Cardiac muscle cell (in vitro differentiated cells and primary cell): ENCODE results near the gene DDC. TPM values are rescaled to one million over a fixed set of nuclear protein-coding genes. Genes with fewer than 3 reads are reported as not detected.
"Not testable (repeated sequence)": the region's sequence is repeated elsewhere in the genome, so short reads cannot be mapped to it uniquely, and the experiment has no call there.

ENCODE experiments used
- DNase-seq, 2 donors: peaks; one replicate each; pipeline versions ENCODE4 v3.0.0 to v3.0.0-alpha.2; 2010 to 2017; ENCODE audit warnings: low read depth in 1 of 2, low spot score in 1 of 2
- H3K27ac ChIP-seq: fragments of 200-600 bp; sonication (generic); 2 replicates; pipeline ENCODE4 v1.5.1; 2016
- H3K27me3 ChIP-seq: fragments of 200-600 bp; sonication (generic); 2 replicates; pipeline ENCODE4 v1.6.0; 2016; ENCODE audit warnings: control low read depth
- H3K36me3 ChIP-seq: fragments of 200-600 bp; sonication (generic); 2 replicates; pipeline ENCODE4 v1.5.1; 2016; ENCODE audit warnings: control low read depth
- H3K4me1 ChIP-seq: fragments of 200-600 bp; sonication (generic); 2 replicates; pipeline ENCODE4 v1.8.1; 2017; ENCODE audit warnings: low read depth, mild to moderate bottlenecking, mixed run types
- H3K4me3 ChIP-seq: fragments of 200-600 bp; sonication (generic); 2 replicates; pipeline ENCODE4 v1.5.1; 2016; ENCODE audit warnings: mild to moderate bottlenecking
- H3K9me3 ChIP-seq: fragments of 200-600 bp; sonication (generic); 2 replicates; pipeline ENCODE4 v1.5.1; 2017; ENCODE audit warnings: low read depth, mild to moderate bottlenecking, control low read depth
- CTCF ChIP-seq: IDR thresholded peaks from 2 replicates; pipeline ENCODE4 v1.5.1; 2012; ENCODE audit warnings: low read depth, mild to moderate bottlenecking, low read length
- polyA plus RNA-seq: library from polyadenylated mRNA; unstranded; fragments of >200 nt; fragmentation: Nextera tagmentation; extraction: Ambion mirVana; gene quantifications from 2 replicates; pipeline ENCODE4 v1.2.1, GENCODE V29; 2016
- total RNA-seq: library from RNA; depleted of rRNA; stranded (reverse); fragments of >200 nt; gene quantifications from 2 replicates; pipeline ENCODE4 v1.2.3, GENCODE V29; 2016

DDC gene
- total and polyA plus RNA-seq, 2 experiments from 2014 or later, result not detected

GRCh38 chr7:50539725-50540124 lies 25.5 kb downstream of the DDC start:
- no peak for DNase-seq
- Histone ChIP-seq H3K4me1 (no peaks in the 10 kb centered on the region), H3K9me3 (no peaks in the 10 kb centered on the region)

DNA sequence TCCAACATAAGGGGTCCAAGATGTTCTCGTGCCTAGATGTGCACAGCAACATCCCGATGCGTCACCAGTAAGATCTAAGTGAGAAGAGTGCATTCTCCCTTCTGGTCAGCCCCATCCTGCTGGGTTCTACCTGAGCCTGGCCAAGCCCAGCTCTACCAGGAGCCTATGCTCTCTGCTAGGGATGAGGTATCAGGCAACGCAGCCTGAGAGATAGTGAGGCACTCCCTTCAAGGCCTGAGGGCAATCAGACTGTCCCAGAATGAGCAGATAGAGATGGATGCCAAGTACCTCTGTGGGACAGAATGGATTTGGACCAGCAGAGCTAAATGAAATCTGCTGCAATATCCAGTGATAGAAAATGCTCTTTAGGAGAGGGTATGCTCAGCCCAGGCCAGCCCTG lies 26.7 kb downstream of the DDC start:
- no peak overlapping the region for H3K4me3 ChIP-seq
- no peaks in the 10 kb centered on the region for H3K4me1 ChIP-seq
- H3K27ac ChIP-seq, result no peak overlapping the region
- no peaks in the 10 kb centered on the region for H3K9me3 ChIP-seq
- H3K27me3 ChIP-seq, result no peaks in the 10 kb centered on the region
- TF ChIP-seq CTCF, result no peak
- no peak for DNase-seq
- no peaks in the 10 kb centered on the region for H3K36me3 ChIP-seq

More at GRCh38 chr7:50539725-50540124, 25.5 kb downstream of the DDC start:
- H3K27ac ChIP-seq, result no peak overlapping the region
- no peak overlapping the region for H3K4me3 ChIP-seq
- TF ChIP-seq CTCF, result no peak
- no peaks in the 10 kb centered on the region for H3K27me3 ChIP-seq
- no peaks in the 10 kb centered on the region for H3K36me3 ChIP-seq

GRCh38 chr7:50537417-50537816 lies 27.8 kb downstream of the DDC start:
- Histone ChIP-seq H3K27ac (no peak overlapping the region), H3K36me3 (no peaks in the 10 kb centered on the region), H3K9me3 (no peaks in the 10 kb centered on the region), H3K27me3 (no peaks in the 10 kb centered on the region), H3K4me3 (no peak overlapping the region), H3K4me1 (no peaks in the 10 kb centered on the region)
- no peak for TF ChIP-seq CTCF
- DNase-seq, result no peak

DNA sequence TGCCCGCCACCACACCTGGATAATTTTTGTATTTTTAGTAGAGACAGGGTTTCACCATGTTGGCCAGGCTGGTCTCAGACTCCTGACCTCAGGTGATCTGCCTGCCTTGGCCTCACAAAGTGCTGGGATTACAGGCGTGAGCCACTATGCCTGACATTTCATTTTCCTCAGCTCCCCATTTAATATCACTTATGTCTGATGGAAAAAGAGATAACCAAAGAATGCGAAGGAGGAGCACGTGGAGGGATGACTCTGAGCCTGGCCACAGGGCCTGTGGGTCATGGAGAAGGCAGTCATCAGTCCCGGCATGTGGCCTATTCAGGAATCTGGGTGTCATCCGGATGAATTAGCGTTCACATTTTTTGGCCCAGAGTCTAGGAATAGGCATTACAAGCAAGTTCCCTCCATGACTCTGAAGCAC lies 29.9 kb downstream of the DDC start:
- not testable (repeated sequence) for H3K4me3 ChIP-seq, H3K27ac ChIP-seq, H3K36me3 ChIP-seq, H3K27me3 ChIP-seq, H3K4me1 ChIP-seq, H3K9me3 ChIP-seq
- peak in 1 of 2 donors; percentile 57 for DNase-seq

- H3K27ac ChIP-seq, result no peak overlapping the region
- no peak overlapping the region for H3K4me3 ChIP-seq
- H3K9me3 ChIP-seq, result no peaks in the 10 kb centered on the region
- no peaks in the 10 kb centered on the region for H3K36me3 ChIP-seq
- TF ChIP-seq CTCF, result peak; percentile 28
- H3K4me1 ChIP-seq, result no peaks in the 10 kb centered on the region
- peak in 1 of 2 donors; percentile 98 for DNase-seq
- H3K27me3 ChIP-seq, result no peaks in the 10 kb centered on the region
These were observed 30.4 kb downstream of the DDC start for GRCh38 chr7:50534690-50535290.

DNA sequence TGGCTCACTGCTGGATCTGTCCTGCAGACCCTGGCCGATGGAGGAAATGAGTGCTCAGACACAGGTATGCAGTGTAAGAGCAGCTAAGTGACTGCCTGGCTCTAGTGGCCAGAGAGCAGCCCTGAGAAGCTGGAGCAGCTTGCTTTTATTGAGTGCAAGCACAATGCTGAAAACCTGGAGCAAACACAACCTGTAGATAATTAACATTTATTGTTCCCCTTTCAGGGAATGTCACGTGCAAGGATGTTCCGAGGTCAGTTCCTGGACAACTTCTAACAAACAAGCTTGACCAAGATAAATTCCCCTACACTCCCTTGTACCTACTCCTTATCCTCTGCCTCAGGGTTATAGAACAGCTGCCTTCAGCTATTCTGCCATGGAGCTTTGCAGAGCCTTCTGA lies 31.3 kb downstream of the DDC start:
- no peak overlapping the region for H3K4me3 ChIP-seq
- no peaks in the 10 kb centered on the region for H3K27me3 ChIP-seq
- no peaks in the 10 kb centered on the region for H3K9me3 ChIP-seq
- no peaks in the 10 kb centered on the region for H3K4me1 ChIP-seq
- DNase-seq, result no peak
- no peak overlapping the region for H3K27ac ChIP-seq
- no peaks in the 10 kb centered on the region for H3K36me3 ChIP-seq
- TF ChIP-seq CTCF, result no peak
